ENCODE data around the gene RAB6B. TPM values are rescaled to one million over a fixed set of nuclear protein-coding genes. Genes with fewer than 3 reads are reported as not detected.
A peak's percentile ranks its signal among the peaks of the same experiment; 100 is the strongest.

RAB6B gene
- total and polyA plus RNA-seq, 7 experiments from 2014 or later, result 0.14 to 1.2 (median 0.22) TPM; not detected in 3

- ChIA-PET POLR2A (no interaction called here), CTCF (no interaction called here)
- no peak overlapping the region for H3K27ac ChIP-seq (ENCODE audit: low read depth, low read length)
- H3K27ac Mint-ChIP-seq, result no peak overlapping the region
- H3K9me3 Mint-ChIP-seq, result peaks cover 0 to 2% (median 0%) of the 10 kb centered on the region in 11 donors
- intact Hi-C loops (cut with micrococcal nuclease), result no loop called here
- H3K4me3 ChIP-seq (ENCODE audit: low read length), result no peak overlapping the region
- H3K36me3 Mint-ChIP-seq, result no peaks in the 10 kb centered on the region
- peaks cover 0 to 7% (median 0%) of the 10 kb centered on the region in 5 donors for H3K27me3 Mint-ChIP-seq
- H3K4me3 Mint-ChIP-seq, result no peak overlapping the region
- H3K36me3 ChIP-seq (ENCODE audit: control insufficient read depth in 2 of 3, insufficient read depth in 3 of 3, low read length in 3 of 3), result no peaks in the 10 kb centered on the region
- H3K4me1 ChIP-seq (ENCODE audit: control insufficient read depth in 2 of 2, insufficient read depth in 2 of 2, low read length in 2 of 2), result no peaks in the 10 kb centered on the region
- DNase-seq, result no peak
- no peaks in the 10 kb centered on the region for H3K4me1 Mint-ChIP-seq
- ATAC-seq, result no peak
- no peaks in the 10 kb centered on the region for H3K9me3 ChIP-seq (ENCODE audit: control insufficient read depth in 2 of 3, low read length in 3 of 3)
- H3K27me3 ChIP-seq (ENCODE audit: control insufficient read depth in 2 of 2, insufficient read depth in 2 of 2, low read length in 2 of 2), result no peaks in the 10 kb centered on the region
These were observed 62.4 kb downstream of the RAB6B start for GRCh38 chr3:133833267-133833666.

- no peaks in the 10 kb centered on the region for H3K27me3 ChIP-seq (ENCODE audit: control insufficient read depth in 2 of 2, insufficient read depth in 2 of 2, low read length in 2 of 2)
- no peak overlapping the region for H3K27ac ChIP-seq (ENCODE audit: low read depth, low read length)
- H3K27me3 Mint-ChIP-seq, result peaks cover 0 to 7% (median 0%) of the 10 kb centered on the region in 5 donors
- intact Hi-C loops (cut with micrococcal nuclease), result no loop called here
- CTCF ChIA-PET, result no interaction called here
- no peak overlapping the region for H3K27ac Mint-ChIP-seq
- POLR2A ChIA-PET, result no interaction called here
- H3K9me3 ChIP-seq (ENCODE audit: control insufficient read depth in 2 of 3, low read length in 3 of 3), result no peaks in the 10 kb centered on the region
- H3K36me3 Mint-ChIP-seq, result no peaks in the 10 kb centered on the region
- H3K4me1 ChIP-seq (ENCODE audit: control insufficient read depth in 2 of 2, insufficient read depth in 2 of 2, low read length in 2 of 2), result no peaks in the 10 kb centered on the region
- no peak for DNase-seq
- H3K4me3 ChIP-seq (ENCODE audit: low read length), result no peak overlapping the region
- no peaks in the 10 kb centered on the region for H3K4me1 Mint-ChIP-seq
- H3K36me3 ChIP-seq (ENCODE audit: control insufficient read depth in 2 of 3, insufficient read depth in 3 of 3, low read length in 3 of 3), result no peaks in the 10 kb centered on the region
- no peak for ATAC-seq
- no peak overlapping the region for H3K4me3 Mint-ChIP-seq
- peaks cover 0 to 2% (median 0%) of the 10 kb centered on the region in 11 donors for H3K9me3 Mint-ChIP-seq
These were observed 62.9 kb downstream of the RAB6B start for GRCh38 chr3:133832802-133833144.

DNA sequence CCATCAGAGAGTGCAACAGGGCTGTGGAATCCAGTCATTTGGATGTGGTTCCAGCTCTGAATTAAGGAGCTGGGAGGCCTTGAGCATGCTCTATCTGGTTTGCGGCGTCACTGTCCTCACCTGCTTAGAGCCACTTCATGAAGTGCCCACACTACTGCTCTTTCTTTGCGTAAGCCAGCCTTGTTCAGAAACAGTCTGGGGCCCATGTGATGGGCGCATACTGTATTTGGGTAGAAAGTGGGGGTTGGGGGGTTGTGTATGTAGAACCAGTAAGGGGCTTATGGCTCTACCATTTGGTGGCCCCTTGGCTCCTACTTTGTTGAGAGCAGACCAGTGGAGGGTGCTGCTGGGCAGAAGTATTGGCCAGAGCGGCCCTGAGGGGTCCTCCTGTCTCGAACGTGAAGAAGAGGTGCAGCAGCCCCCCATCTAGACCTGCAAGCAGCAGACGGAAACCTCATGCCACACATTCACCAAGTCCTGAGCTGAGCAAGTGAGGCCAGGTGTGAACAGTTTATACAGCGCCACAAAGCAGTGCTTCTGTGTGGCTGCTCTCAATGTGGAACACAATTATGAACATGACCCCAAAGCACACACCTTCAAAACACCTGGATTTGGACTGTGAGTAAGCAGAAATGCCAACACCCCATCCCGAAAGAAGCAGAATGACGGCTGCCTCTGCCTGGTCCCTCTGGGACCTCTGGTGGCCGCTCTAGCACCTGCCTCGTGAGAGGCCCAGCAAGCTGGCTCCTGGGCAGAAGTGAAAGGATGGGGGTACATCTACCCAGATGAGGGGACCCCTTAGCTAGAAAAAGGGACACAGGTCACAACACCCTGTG is 63.5 kb downstream of the RAB6B start:
- CTCF ChIA-PET, result no interaction called here
- Mint-ChIP-seq H3K9me3 (peaks cover 0 to 2% (median 0%) of the 10 kb centered on the region in 11 donors), H3K27ac (no peak overlapping the region)

GRCh38 chr3:133830071-133830470 is 65.6 kb downstream of the RAB6B start:
- Mint-ChIP-seq H3K36me3 (peaks cover 0 to 14% (median 5%) of the 10 kb centered on the region in 5 donors), H3K27me3 (peaks cover 0 to 4% (median 0%) of the 10 kb centered on the region in 5 donors), H3K9me3 (no peaks in the 10 kb centered on the region), H3K27ac (no peak overlapping the region), H3K4me3 (no peak overlapping the region), H3K4me1 (no peaks in the 10 kb centered on the region)
- ChIA-PET POLR2A (no interaction called here), CTCF (no interaction called here)
- Histone ChIP-seq H3K9me3 (ENCODE audit: control insufficient read depth in 2 of 3, low read length in 3 of 3) (no peaks in the 10 kb centered on the region), H3K4me1 (ENCODE audit: control insufficient read depth in 2 of 2, insufficient read depth in 2 of 2, low read length in 2 of 2) (no peaks in the 10 kb centered on the region), H3K4me3 (ENCODE audit: low read length) (no peak overlapping the region), H3K36me3 (ENCODE audit: control insufficient read depth in 2 of 3, insufficient read depth in 3 of 3, low read length in 3 of 3) (peaks cover 0 to 10% (median 5%) of the 10 kb centered on the region in 3 experiments), H3K27me3 (ENCODE audit: control insufficient read depth in 2 of 2, insufficient read depth in 2 of 2, low read length in 2 of 2) (no peaks in the 10 kb centered on the region), H3K27ac (ENCODE audit: low read depth, low read length) (no peak overlapping the region)
- ATAC-seq (no peak), DNase-seq (no peak)
- intact Hi-C loops (cut with micrococcal nuclease), result no loop called here

More for the DNA sequence above, 63.5 kb downstream of the RAB6B start:
- Histone ChIP-seq H3K27ac (ENCODE audit: low read depth, low read length) (no peak overlapping the region), H3K27me3 (ENCODE audit: control insufficient read depth in 2 of 2, insufficient read depth in 2 of 2, low read length in 2 of 2) (no peaks in the 10 kb centered on the region), H3K4me3 (ENCODE audit: low read length) (no peak overlapping the region), H3K36me3 (ENCODE audit: control insufficient read depth in 2 of 3, insufficient read depth in 3 of 3, low read length in 3 of 3) (no peaks in the 10 kb centered on the region), H3K9me3 (ENCODE audit: control insufficient read depth in 2 of 3, low read length in 3 of 3) (no peaks in the 10 kb centered on the region), H3K4me1 (ENCODE audit: control insufficient read depth in 2 of 2, insufficient read depth in 2 of 2, low read length in 2 of 2) (no peaks in the 10 kb centered on the region)
- Mint-ChIP-seq H3K4me1 (no peaks in the 10 kb centered on the region), H3K27me3 (peaks cover 0 to 6% (median 0%) of the 10 kb centered on the region in 5 donors), H3K4me3 (no peak overlapping the region), H3K36me3 (no peaks in the 10 kb centered on the region)
- no peak for DNase-seq
- ATAC-seq, result no peak
- POLR2A ChIA-PET, result no interaction called here
- intact Hi-C loops (cut with micrococcal nuclease), result no loop called here

GRCh38 chr3:133829310-133829707 is 66.4 kb downstream of the RAB6B start:
- no peak for ATAC-seq
- peaks cover 0 to 4% (median 0%) of the 10 kb centered on the region in 5 donors for H3K27me3 Mint-ChIP-seq
- H3K4me3 Mint-ChIP-seq, result no peak overlapping the region
- H3K36me3 ChIP-seq (ENCODE audit: control insufficient read depth in 2 of 3, insufficient read depth in 3 of 3, low read length in 3 of 3), result peaks cover 0 to 16% (median 5%) of the 10 kb centered on the region in 3 experiments
- no peaks in the 10 kb centered on the region for H3K4me1 Mint-ChIP-seq
- no peak overlapping the region for H3K27ac ChIP-seq (ENCODE audit: low read depth, low read length)
- CTCF ChIA-PET, result no interaction called here
- no peaks in the 10 kb centered on the region for H3K27me3 ChIP-seq (ENCODE audit: control insufficient read depth in 2 of 2, insufficient read depth in 2 of 2, low read length in 2 of 2)
- no peak overlapping the region for H3K4me3 ChIP-seq (ENCODE audit: low read length)
- H3K9me3 Mint-ChIP-seq, result no peaks in the 10 kb centered on the region
- no peak for DNase-seq
- no peaks in the 10 kb centered on the region for H3K4me1 ChIP-seq (ENCODE audit: control insufficient read depth in 2 of 2, insufficient read depth in 2 of 2, low read length in 2 of 2)
- H3K9me3 ChIP-seq (ENCODE audit: control insufficient read depth in 2 of 3, low read length in 3 of 3), result no peaks in the 10 kb centered on the region
- intact Hi-C loops (cut with micrococcal nuclease), result no loop called here
- H3K27ac Mint-ChIP-seq, result no peak overlapping the region
- H3K36me3 Mint-ChIP-seq, result peaks cover 0 to 19% (median 7%) of the 10 kb centered on the region in 5 donors
- POLR2A ChIA-PET, result no interaction called here

DNA sequence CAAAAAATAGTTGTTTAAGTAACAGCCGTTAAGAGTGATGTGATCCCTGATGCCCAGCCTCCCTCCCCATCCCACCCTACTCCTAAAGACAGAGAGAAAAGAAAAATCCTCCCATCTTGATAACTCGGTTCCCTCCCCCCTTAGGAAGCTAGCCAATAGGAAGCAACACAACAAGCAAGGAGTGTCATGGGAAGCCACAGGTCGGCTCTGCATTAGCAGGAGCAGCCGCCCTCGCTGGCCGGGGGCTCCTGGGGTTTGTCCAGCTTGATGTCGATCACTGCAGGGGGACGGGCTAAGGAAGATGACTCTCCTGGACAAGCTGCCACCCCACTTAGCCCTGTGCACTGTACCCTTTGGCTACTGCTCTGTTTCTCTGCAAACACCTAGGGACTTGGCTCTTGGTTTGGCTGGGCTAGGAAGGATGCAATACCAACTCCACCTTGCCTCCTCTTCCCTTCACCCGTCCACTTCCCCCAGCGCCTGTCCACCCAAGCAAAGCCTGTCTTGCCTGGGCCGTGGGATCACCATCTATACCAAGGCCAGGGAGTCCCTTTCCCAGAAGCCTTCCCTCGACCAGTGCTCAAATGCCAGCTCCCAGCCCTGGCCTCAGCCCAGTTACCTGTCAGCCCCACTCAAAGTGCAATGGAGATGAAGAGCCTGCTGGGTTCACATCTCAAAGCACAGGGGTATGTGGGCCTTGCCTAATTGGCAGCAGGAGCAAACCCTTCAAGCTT is 66.9 kb downstream of the RAB6B start:
- Histone ChIP-seq H3K9me3 (ENCODE audit: control insufficient read depth in 2 of 3, low read length in 3 of 3) (no peaks in the 10 kb centered on the region), H3K27me3 (ENCODE audit: control insufficient read depth in 2 of 2, insufficient read depth in 2 of 2, low read length in 2 of 2) (no peaks in the 10 kb centered on the region), H3K36me3 (ENCODE audit: control insufficient read depth in 2 of 3, insufficient read depth in 3 of 3, low read length in 3 of 3) (peaks cover 2 to 22% (median 5%) of the 10 kb centered on the region in 3 experiments), H3K4me1 (ENCODE audit: control insufficient read depth in 2 of 2, insufficient read depth in 2 of 2, low read length in 2 of 2) (no peaks in the 10 kb centered on the region), H3K4me3 (ENCODE audit: low read length) (no peak overlapping the region), H3K27ac (ENCODE audit: low read depth, low read length) (no peak overlapping the region)
- ChIA-PET POLR2A (no interaction called here), CTCF (no interaction called here)
- no peaks in the 10 kb centered on the region for H3K4me1 Mint-ChIP-seq
- DNase-seq (no peak), ATAC-seq (no peak)
- H3K27ac Mint-ChIP-seq, result peak overlapping the region in 2 of 9 donors; percentile 28 to 36
- H3K4me3 Mint-ChIP-seq, result no peak overlapping the region
- no peaks in the 10 kb centered on the region for H3K9me3 Mint-ChIP-seq
- H3K36me3 Mint-ChIP-seq, result peaks cover 2 to 25% (median 12%) of the 10 kb centered on the region in 5 donors
- intact Hi-C loops (cut with micrococcal nuclease), result loop anchor here in 1 of 2 donors (1.0 kb wide), 1 partner anchor 47 kb away; no protein-coding TSS in a partner anchor
- H3K27me3 Mint-ChIP-seq, result peaks cover 0 to 4% (median 0%) of the 10 kb centered on the region in 5 donors
